H54 (cell line): ENCODE results near the gene ALK.

Experiments used
- DNase-seq: peaks from one replicate; pipeline ENCODE4 v3.0.0; 2011; ENCODE audit warnings: low spot score, mixed read lengths; ENCODE audit not compliant: insufficient read length
- FAIRE-seq: peaks from 3 replicates; lab custom pipeline; 2011; peaks lifted over from hg19 to GRCh38; lab: Jason Lieb, UNC
- POLR2A ChIP-seq: IDR thresholded peaks from 2 replicates; pipeline ENCODE4 v1.6.1; 2011; ENCODE audit warnings: low read depth, mild to moderate bottlenecking, low read length

Gene ALK

GRCh38 chr2:29238497-29238896, 682.9 kb downstream of the ALK start:
- TF ChIP-seq POLR2A, result no peak
- peak; percentile 78 for DNase-seq
- FAIRE-seq, result peak; percentile 23

GRCh38 chr2:29236074-29236473, 685.3 kb downstream of the ALK start:
- DNase-seq (no peak), FAIRE-seq (no peak)
- TF ChIP-seq POLR2A, result no peak

- no peak for DNase-seq
- no peak for FAIRE-seq
- TF ChIP-seq POLR2A, result no peak
Observed at GRCh38 chr2:29235411-29235810, 686.0 kb downstream of the ALK start.

GRCh38 chr2:29233428-29233827, 688.0 kb downstream of the ALK start:
- no peak for FAIRE-seq
- TF ChIP-seq POLR2A, result no peak
- DNase-seq, result no peak

- no peak for TF ChIP-seq POLR2A
- FAIRE-seq (no peak), DNase-seq (no peak)
Observed at GRCh38 chr2:29232041-29232440, 689.3 kb downstream of the ALK start.

GRCh38 chr2:29229640-29230039, 691.7 kb downstream of the ALK start:
- DNase-seq (no peak), FAIRE-seq (no peak)
- TF ChIP-seq POLR2A, result no peak

- DNase-seq, result no peak
- no peak for FAIRE-seq
- TF ChIP-seq POLR2A, result no peak
Observed at GRCh38 chr2:29228947-29229346, 692.4 kb downstream of the ALK start.

GRCh38 chr2:29227935-29228675, 693.3 kb downstream of the ALK start:
- DNase-seq (no peak), FAIRE-seq (no peak)
- no peak for TF ChIP-seq POLR2A

GRCh38 chr2:29226808-29227207, 694.6 kb downstream of the ALK start:
- FAIRE-seq, result no peak

GRCh38 chr2:29226375-29226774, 695.0 kb downstream of the ALK start:
- no peak for TF ChIP-seq POLR2A
- DNase-seq (no peak), FAIRE-seq (no peak)

More at GRCh38 chr2:29226808-29227207, 694.6 kb downstream of the ALK start:
- no peak for TF ChIP-seq POLR2A
- no peak for DNase-seq

GRCh38 chr2:29225814-29226213, 695.6 kb downstream of the ALK start:
- no peak for TF ChIP-seq POLR2A
- FAIRE-seq (no peak), DNase-seq (no peak)

GRCh38 chr2:29224693-29225551, 696.5 kb downstream of the ALK start:
- no peak for TF ChIP-seq POLR2A
- no peak for DNase-seq
- no peak for FAIRE-seq

GRCh38 chr2:29223851-29224692, 697.3 kb downstream of the ALK start:
- no peak for TF ChIP-seq POLR2A
- FAIRE-seq (peak; percentile 64), DNase-seq (peak; percentile 56)
